OCI-M2 (cell line): ENCODE measurements around the gene SLC7A1.

ENCODE experiments used
- DNase-seq: peaks from one replicate; lab custom pipeline; 2025; ENCODE audit not compliant: unreplicated experiment; lab: John Stamatoyannopoulos, UW

The SLC7A1 gene

DNA sequence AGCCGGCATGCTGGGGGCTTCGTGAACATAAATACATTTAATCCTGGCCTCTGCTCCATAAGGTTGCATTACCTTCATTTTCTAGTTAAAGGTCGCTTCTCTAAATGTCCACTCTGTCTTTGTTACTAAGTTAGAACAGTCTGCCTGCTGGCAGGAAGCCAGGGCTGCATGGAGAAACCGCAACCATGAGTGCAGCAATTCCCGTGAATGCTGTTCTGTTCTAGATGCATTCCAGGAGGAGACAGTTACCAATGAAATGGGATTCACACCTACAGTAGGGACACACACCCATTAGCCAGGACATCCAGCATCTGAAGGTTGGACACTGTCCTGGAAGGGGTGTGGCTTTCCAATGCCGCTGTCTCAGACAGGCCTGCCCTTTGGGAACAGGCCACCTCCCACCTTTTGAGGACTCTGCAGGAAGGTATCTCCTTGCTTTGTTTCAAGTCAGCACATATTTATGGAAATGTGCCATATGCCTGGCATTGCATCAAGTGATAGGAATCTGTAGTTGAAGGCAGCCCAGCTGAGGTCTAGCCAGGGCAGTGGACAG is 129.7 kb downstream of the SLC7A1 start:
- no peak for DNase-seq

DNA sequence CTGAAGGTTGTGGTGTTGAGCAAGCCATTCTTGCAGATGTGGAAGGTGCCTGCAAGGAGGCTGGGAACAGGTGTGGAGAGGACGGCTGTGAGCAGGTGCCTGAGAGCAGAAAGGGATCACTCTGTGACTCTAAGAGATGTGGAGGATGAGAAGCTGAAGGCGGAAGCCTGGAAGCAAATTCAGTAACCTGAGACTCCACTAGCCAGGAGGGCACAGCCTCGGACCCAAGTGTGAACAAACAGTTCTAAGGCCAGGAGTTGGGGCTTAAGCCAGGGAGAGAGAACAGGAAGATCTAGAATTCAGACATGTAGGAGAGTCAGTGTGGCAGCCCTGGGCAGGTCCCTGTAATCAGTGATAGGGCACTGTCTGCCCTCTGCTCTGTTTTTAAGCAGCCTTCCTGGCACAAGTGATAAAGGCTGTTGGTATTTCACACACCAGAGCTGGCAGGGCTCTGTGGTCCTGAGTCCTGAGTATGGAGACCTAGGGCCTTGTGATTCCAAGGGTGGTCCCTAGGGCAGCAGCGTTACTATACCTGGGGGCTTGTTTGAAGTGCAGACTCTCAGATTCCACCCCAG is 131.3 kb downstream of the SLC7A1 start:
- no peak for DNase-seq

DNA sequence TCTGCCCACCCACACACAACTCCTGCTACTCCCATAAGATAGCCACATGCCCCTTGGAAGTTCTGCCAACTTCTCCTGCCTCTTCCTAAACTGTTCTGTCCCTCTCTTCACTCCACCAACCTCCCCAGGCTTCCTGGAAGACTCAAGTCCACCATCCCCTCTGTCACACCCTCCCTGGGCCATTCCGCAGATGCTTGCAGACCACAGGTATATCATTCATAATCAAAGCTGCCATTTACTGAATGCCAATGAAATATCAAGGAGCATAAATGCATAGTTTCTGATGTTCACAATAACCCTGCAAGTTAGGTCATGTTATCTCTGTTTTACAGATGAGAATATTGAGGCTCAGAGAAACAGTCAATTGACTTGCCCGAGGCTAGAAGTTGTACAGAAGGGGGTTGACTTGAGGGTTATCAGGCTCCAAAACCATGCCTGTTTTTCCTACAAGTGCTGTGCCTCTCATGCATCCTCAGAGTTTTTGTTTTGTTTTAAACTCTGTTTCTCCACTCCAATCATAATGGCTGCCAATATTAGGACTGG is 135.6 kb downstream of the SLC7A1 start:
- no peak for DNase-seq
